NCI-H446 (cell line): ENCODE measurements around the gene ACADM.
"Not testable (repeated sequence)": the region's sequence is repeated elsewhere in the genome, so short reads cannot be mapped to it uniquely, and the experiment has no call there.

ENCODE experiments used
- DNase-seq, 2 experiments: peaks; one replicate each; lab custom pipeline; 2025; lab: John Stamatoyannopoulos, UW

The ACADM gene

DNA sequence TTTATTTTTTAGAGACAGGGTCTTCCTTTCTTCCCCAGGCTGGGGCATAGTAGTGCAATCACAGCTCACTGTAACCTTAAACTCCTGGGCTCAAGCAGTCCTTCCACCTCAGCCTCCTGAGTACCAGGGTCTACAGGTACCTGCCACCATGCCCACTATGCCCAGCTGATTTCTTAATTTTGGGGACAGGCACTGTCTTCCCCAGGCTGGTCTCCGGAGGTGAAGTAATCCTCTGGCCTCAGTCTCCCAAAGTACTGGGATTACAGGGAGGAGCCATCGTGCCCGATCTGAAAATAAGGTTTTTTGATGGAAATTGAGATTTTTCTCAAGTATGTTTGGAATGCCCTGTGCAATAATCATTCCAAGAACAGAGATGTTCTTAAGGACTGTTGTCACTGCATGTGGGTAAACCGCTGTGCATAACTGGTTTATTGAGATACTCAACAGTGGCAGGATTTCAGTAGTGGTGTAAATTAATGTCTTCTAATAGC is 71.2 kb downstream of the ACADM start:
- no peak for DNase-seq

DNA sequence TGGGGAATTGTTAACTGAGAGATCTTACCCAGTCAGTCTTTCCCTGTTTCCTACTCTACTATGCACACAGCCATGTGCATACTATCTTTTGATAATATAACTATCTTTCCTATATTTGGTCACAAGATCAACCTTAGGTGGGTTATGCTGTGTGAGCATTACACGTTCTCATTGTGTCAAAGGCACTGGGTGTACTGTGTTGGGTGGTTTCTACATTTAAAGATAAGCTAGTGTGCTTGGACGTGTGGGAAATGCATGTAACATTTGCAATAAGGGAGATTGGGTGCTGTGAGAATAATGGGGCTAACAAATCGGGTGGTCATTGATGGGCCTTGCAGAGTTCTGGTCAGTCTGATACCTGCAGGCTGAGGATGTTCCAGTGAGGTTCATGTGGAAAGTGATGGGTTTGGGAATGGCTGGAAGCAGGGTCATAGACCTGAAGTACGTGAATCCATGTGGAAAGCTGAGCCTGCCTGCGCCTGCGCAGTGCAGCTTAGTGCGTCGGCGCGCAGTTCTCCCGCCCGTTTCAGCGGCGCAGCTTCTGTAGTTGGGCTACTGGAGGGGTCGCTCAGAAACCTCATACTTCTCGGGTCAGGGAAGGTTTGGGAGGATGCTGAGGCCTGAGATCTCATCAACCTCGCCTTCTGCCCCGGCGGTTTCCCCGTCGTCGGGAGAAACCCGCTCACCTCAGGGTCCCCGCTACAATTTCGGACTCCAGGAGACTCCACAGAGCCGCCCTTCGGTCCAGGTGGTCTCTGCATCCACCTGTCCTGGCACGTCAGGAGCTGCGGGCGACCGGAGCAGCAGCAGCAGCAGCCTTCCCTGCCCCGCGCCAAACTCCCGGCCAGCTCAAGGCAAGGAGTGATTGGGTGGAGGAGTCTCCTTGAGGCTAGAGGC is 72.1 kb downstream of the ACADM start, which contains the start of gene MSH4:
MSH4 (plus strand) TSS at position 507 of the 897 bp plus-strand sequence; CDS start at position 611, 104 bp downstream.
- DNase-seq = no peak

DNA sequence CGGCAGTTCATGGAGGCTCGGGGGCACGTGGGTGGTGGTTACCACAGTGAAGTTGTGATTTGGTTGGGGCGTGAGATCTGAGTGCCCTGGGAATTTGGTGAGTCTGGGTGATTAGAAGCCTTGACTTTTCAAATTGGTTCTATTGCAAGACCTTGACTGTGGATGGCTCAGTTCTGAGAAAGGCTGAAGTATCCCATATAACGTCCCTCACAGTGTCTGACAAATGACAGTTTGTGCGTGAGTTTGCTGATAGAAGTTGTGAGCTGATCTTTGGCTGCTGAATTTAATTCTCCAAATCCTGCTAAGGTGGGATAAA is 72.7 kb downstream of the ACADM start:
- no peak for DNase-seq

DNA sequence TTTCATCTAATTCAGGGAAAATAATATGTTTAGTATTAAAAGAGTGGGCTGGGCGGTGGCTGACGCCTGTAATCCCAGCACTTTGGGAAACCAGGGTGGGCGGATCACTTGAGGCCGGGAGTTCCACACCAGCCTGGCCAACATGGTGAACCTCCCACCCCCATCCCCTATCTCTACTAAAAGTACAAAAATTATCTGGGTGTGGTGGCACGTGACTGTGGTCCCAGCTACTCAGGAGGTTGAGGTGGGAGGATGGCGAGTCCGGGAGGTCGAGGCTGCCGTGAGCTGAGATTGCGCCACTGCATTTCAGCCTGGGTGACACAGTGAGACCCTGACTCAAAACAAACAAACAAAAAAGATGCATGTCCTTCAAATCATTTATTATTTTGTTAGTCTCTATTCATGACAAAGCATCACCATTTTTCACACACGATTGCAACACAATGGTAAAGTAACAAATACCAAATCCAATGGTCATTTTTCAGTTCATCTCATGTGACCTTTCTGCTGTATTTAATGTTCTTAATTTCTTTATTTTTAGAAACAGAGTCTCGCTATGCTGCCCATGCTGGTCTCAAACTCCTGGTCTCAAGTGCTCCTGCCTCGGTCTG is 73.2 kb downstream of the ACADM start:
- DNase-seq = no peak

DNA sequence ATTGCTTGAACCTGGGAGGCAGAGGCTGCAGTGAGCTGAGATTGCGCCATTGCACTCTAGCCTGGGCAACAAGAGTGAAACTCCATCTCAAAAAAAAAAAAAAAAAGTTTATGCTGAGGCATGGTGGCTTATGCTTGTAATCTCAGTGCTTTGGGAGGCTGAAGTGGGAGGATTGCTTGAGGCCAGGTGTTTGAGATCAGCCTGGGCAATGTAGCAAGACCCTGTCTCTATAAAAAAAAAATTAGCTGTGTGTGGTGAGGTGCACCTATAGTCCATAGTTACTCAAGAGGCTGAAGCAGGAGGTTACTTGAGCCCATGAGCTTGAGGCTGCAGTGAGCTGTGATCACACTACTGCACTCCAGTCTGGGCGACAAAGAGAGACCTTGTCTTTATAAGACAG is 77.0 kb downstream of the ACADM start:
- DNase-seq = not testable (repeated sequence)

DNA sequence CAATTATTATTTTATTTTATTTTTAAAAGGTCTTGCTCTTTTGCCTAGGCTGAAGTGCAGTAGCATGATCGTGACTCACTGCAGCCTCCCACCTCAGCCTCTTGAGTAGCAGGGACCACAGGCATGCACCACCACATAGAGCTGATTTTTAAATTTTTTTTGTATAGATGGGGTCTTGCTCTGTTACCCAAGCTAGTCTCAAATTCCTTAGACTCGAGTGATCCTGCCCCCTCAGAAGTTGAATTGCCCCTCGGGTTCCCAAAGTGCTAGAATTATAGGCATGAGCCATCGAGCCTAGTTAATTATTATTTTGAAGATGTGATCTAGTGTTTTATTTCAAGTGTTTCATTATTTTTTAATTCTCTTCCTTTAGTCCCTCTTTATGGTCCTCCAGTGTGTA is 84.4 kb downstream of the ACADM start:
- DNase-seq = no peak

DNA sequence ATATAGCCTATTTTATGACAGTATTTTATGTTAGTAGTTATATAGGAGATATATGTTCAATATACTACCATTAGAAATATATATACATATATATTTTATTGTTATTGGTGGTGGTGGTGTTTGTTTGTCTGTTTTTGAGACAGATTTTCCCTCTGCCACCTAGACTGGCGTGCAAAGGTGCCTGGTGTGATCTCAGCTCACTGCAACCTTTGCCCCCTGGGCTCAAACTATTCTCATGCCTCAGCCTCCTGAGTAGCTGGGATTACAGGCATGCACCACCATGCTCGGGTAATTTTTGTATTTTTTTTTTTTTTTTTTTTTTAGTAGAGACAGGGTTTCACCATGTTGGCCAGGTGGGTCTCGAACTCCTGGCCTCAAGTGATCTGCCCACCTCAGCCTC is 85.6 kb downstream of the ACADM start:
- not testable (repeated sequence) for DNase-seq

DNA sequence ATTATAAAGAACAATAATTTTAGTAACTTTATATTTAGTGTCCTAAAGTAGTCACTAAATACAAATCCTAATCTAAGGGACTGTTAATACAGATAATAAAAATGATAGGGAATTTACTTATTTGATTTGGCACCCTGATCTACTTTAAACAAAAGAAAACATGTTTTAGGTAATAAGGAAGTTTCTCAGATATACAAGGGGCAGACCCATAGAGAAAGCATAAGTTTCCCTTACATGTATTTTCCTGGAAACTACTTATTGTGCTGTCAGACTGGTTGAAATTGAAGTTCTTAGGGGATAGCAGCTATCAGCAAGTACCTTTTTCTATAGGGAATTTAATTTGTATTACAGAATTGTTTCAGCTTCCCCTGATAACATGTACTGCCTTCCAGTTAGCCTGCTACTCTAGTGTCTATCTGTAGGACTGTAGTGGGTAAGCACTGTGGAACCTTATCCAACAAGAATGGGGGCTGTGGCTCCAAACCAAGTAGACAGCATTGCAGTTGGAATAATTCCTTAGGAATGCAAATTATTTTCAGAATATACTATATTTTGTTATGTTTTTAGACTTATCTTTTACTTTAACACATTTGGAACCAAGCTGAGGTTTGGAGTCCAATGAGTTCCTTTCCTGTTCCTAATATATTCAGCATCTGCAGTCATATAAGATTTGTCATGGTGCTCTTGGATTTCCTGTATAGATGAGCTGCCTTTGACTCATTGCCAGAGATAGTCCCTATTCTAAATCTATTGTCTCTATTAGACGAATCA is 86.9 kb downstream of the ACADM start:
- DNase-seq = no peak

DNA sequence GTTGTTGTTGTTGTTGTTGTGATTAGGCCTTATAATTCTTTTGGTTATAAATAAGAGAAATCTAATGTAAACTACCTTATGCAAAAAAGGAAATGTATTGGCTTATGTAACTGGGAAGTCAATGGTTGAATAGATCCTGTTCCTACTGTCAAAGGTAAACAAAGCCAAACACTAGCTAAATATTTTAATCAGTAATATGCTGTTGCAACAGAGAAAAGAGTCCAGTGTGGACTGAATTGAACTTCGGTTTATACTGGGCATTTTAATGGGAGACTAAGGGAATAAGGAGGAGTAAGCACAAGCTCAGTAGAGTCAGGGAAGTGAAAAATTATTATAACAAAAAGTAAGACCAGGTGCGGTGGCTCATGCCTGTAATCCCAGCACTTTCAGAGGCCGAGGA is 87.6 kb downstream of the ACADM start:
- no peak for DNase-seq
